ENCODE results near the gene PICALM. TPM values are rescaled to one million over a fixed set of nuclear protein-coding genes. Genes with fewer than 3 reads are reported as not detected.
"Not testable (repeated sequence)": the region's sequence is repeated elsewhere in the genome, so short reads cannot be mapped to it uniquely, and the experiment has no call there.

The PICALM gene
- total and polyA plus RNA-seq, 9 of the 15 experiments (the other 6 are each of a cell fraction or from before 2014, with no cell fraction given): 41.3 to 990 (median 309) TPM

- H3K9ac ChIP-seq (ENCODE audit: insufficient read depth in 1 of 2, low read depth in 2 of 2, low read length in 2 of 2); H3K27me3 ChIP-seq (ENCODE audit: control insufficient read depth in 2 of 2, insufficient read depth in 2 of 2, low read length in 2 of 2); H3K4me1 ChIP-seq (replicated peaks in 1 of 2; ENCODE audit: control insufficient read depth in 2 of 2, insufficient read depth in 2 of 2, low read length in 2 of 2); H3K9me3 ChIP-seq (replicated peaks; ENCODE audit: control insufficient read depth, insufficient read depth, low read depth, low read length); H3K9me1 ChIP-seq (ENCODE audit: control insufficient read depth, insufficient read depth, low read length); H3K27ac ChIP-seq (ENCODE audit: extremely low read depth, low read depth, low read length); DNase-seq (ENCODE audit: extremely low read depth in 1 of 4, low spot score in 3 of 4); H2AFZ ChIP-seq (ENCODE audit: low read depth, low read length); H3K36me3 ChIP-seq (ENCODE audit: control insufficient read depth, insufficient read depth, low read length); H3K79me2 ChIP-seq (ENCODE audit: control insufficient read depth, insufficient read depth, low read length); H4K20me1 ChIP-seq (replicated peaks; ENCODE audit: control insufficient read depth, insufficient read depth, low read length); ATAC-seq; POLR2A ChIA-PET; CTCF ChIA-PET (ENCODE audit: low intra/inter-chr PET ratio); in situ Hi-C loops (cut with MboI); H3K4me3 ChIP-seq; FAIRE-seq; H3K4me2 ChIP-seq (ENCODE audit: insufficient read depth, low read length); BruUV-seq (replicated peaks): not testable (repeated sequence)
- TF ChIP-seq BCOR (IDR thresholded peaks at IDR 0.05) (peak; percentile 90), SMARCA5 (IDR thresholded peaks at IDR 0.05) (peak; percentile 39; the same call in 1 of the 2 replicates), NFIX (CRISPR knock-in tag; IDR thresholded peaks at IDR 0.05; ENCODE audit: low read depth) (0 out of 2 replicates have a peak, but pooled peaks have one; percentile 44), NFIC (IDR thresholded peaks at IDR 0.05) (peak; percentile 78), HDAC2 (IDR thresholded peaks at IDR 0.05) (peak; percentile 53; the same call in 1 of the 2 replicates), KDM1A (IDR thresholded peaks at IDR 0.05) (peak in 1 of 2 experiments; percentile 63; a peak in 2 of 4 replicates)
- WGBS (ENCODE audit: insufficient coverage, low coverage, missing lambda C conversion rate): 79% methylated on average over 3 of the region's 3 CpGs
- intact Hi-C loops (cut with micrococcal nuclease): loop anchor here (5.0 kb wide), 1 partner anchor 46 kb away; no protein-coding TSS in a partner anchor
Measured at GRCh38 chr11:86106031-86106430, 37.1 kb upstream of the PICALM start.

- peak in 1 of 2 experiments; percentile 98 for TF ChIP-seq AFF1 (IDR thresholded peaks at IDR 0.05; ENCODE audit: low read depth in 1 of 2, partially characterized antibody in 2 of 2)
- H3K27ac ChIP-seq (ENCODE audit: extremely low read depth, low read depth, low read length); DNase-seq (ENCODE audit: extremely low read depth in 1 of 4, low spot score in 3 of 4); H3K36me3 ChIP-seq (ENCODE audit: control insufficient read depth, insufficient read depth, low read length); H3K9me3 ChIP-seq (replicated peaks; ENCODE audit: control insufficient read depth, insufficient read depth, low read depth, low read length); BruUV-seq (replicated peaks); H3K9ac ChIP-seq (ENCODE audit: insufficient read depth in 1 of 2, low read depth in 2 of 2, low read length in 2 of 2); H3K27me3 ChIP-seq (ENCODE audit: control insufficient read depth in 2 of 2, insufficient read depth in 2 of 2, low read length in 2 of 2); FAIRE-seq; CTCF ChIA-PET (ENCODE audit: low intra/inter-chr PET ratio); H3K4me3 ChIP-seq; H3K79me2 ChIP-seq (ENCODE audit: control insufficient read depth, insufficient read depth, low read length); H3K4me2 ChIP-seq (ENCODE audit: insufficient read depth, low read length); ATAC-seq; H4K20me1 ChIP-seq (replicated peaks; ENCODE audit: control insufficient read depth, insufficient read depth, low read length); H3K4me1 ChIP-seq (replicated peaks in 1 of 2; ENCODE audit: control insufficient read depth in 2 of 2, insufficient read depth in 2 of 2, low read length in 2 of 2); H3K9me1 ChIP-seq (ENCODE audit: control insufficient read depth, insufficient read depth, low read length); H2AFZ ChIP-seq (ENCODE audit: low read depth, low read length); in situ Hi-C loops (cut with MboI); POLR2A ChIA-PET: not testable (repeated sequence)
- intact Hi-C loops (cut with micrococcal nuclease): loop anchor here (5.0 kb wide), 1 partner anchor 47 kb away; no protein-coding TSS in a partner anchor
- WGBS (ENCODE audit: insufficient coverage, low coverage, missing lambda C conversion rate): no CpG with 5 or more reads among the region's 2 CpGs
Measured at GRCh38 chr11:86105601-86106000, 36.7 kb upstream of the PICALM start.

Measured in K562 (cell line).